PFSK-1 (cell line): ENCODE measurements around the gene EDEM1.

Experiments used
- FOXP2 ChIP-seq: optimal IDR thresholded peaks from 2 replicates; pipeline ENCODE3; 2011; ENCODE audit warnings: borderline replicate concordance, control low read depth, inconsistent platforms; ENCODE audit not compliant: insufficient read depth; ENCODE audit errors: extremely low read length, extremely low read depth
- POLR2AphosphoS5 ChIP-seq: IDR thresholded peaks from 2 replicates; pipeline ENCODE4 v1.6.1; 2012; ENCODE audit warnings: low read depth, mild to moderate bottlenecking, control low read depth, low read length, moderate library complexity
- SIN3A ChIP-seq: IDR thresholded peaks from 2 replicates; pipeline ENCODE4 v1.6.1; 2012; ENCODE audit warnings: mild to moderate bottlenecking, low read length, moderate library complexity, borderline replicate concordance; ENCODE audit not compliant: insufficient read depth
- TAF1 ChIP-seq: IDR thresholded peaks from 2 replicates; pipeline ENCODE4 v1.6.1; 2012; ENCODE audit warnings: low read length, control low read depth, borderline replicate concordance; ENCODE audit not compliant: insufficient read depth
- TF ChIP-seq, protein P1 (sequence below), 2 experiments: IDR thresholded peaks; 2 replicates each; pipeline versions ENCODE4 v1.6.1 to v1.8.0; 2011 to 2012; ENCODE audit warnings: low read depth in 2 of 2, low read length in 2 of 2, control low read depth in 1 of 2, inconsistent platforms in 1 of 2, mild to moderate bottlenecking in 1 of 2, moderate library complexity in 1 of 2; ENCODE audit not compliant: insufficient read depth in 1 of 2

DNA sequence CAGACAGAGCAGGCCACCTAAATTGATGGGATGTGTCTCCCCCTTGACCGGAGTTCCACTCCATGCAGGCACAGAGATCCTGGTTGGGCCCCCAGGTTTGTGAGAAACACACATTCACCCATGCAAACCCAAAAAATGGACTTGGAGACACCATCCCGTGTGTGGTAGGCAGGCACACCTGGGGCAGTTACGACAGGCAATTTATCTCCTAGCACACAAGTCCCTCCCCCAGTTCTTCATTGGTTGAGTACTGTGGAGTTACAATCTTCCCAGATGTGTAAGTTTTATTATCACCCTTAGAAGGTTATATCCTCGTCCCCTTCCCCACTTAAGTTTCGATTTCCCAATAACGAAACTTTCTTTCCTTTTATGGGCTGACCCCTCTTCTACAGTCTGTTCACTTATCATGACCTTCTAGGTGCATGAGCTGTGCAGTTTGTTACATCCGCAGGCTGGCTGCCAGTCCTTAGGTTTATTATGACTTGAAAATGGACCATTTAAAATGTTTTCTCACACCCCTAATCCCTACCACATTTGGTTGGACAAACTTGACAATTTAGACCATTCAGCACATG is 38.1 kb upstream of the EDEM1 start:
- TF ChIP-seq POLR2AphosphoS5: no peak
- TF ChIP-seq, protein P1, sequence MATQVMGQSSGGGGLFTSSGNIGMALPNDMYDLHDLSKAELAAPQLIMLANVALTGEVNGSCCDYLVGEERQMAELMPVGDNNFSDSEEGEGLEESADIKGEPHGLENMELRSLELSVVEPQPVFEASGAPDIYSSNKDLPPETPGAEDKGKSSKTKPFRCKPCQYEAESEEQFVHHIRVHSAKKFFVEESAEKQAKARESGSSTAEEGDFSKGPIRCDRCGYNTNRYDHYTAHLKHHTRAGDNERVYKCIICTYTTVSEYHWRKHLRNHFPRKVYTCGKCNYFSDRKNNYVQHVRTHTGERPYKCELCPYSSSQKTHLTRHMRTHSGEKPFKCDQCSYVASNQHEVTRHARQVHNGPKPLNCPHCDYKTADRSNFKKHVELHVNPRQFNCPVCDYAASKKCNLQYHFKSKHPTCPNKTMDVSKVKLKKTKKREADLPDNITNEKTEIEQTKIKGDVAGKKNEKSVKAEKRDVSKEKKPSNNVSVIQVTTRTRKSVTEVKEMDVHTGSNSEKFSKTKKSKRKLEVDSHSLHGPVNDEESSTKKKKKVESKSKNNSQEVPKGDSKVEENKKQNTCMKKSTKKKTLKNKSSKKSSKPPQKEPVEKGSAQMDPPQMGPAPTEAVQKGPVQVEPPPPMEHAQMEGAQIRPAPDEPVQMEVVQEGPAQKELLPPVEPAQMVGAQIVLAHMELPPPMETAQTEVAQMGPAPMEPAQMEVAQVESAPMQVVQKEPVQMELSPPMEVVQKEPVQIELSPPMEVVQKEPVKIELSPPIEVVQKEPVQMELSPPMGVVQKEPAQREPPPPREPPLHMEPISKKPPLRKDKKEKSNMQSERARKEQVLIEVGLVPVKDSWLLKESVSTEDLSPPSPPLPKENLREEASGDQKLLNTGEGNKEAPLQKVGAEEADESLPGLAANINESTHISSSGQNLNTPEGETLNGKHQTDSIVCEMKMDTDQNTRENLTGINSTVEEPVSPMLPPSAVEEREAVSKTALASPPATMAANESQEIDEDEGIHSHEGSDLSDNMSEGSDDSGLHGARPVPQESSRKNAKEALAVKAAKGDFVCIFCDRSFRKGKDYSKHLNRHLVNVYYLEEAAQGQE (IDR thresholded peaks at IDR 0.05; ENCODE audit: insufficient read depth in 1 of 2, low read depth in 2 of 2, low read length in 2 of 2): no peak
- no peak for TF ChIP-seq FOXP2
- TF ChIP-seq TAF1: no peak
- TF ChIP-seq SIN3A: no peak
